Pulmonary artery endothelial cell (primary cell): ENCODE measurements around the gene KRT81. TPM values are rescaled to one million over a fixed set of nuclear protein-coding genes. Genes with fewer than 3 reads are reported as not detected.
"Not testable (repeated sequence)": the region's sequence is repeated elsewhere in the genome, so short reads cannot be mapped to it uniquely, and the experiment has no call there.

Experiments
- DNase-seq: peaks from one replicate; pipeline ENCODE4 v3.0.0-alpha.2; 2011; ENCODE audit warnings: low read depth, low spot score
- total RNA-seq: library from RNA; depleted of rRNA; stranded (reverse); fragments of >200 nt; gene quantifications from 2 replicates; pipeline ENCODE4 v1.2.3, GENCODE V29; 2014

KRT81 gene
- total RNA-seq, 1 donor from 2014 or later: not detected

- DNase-seq: no peak
Observed at GRCh38 chr12:52274521-52275120, 16.7 kb downstream of the KRT81 start, which contains the start of gene KRT86. Gene KRT86 (plus strand): TSS chr12:52274645. CDS start chr12:52301917, 27,272 bp downstream.

- DNase-seq: no peak
Observed at GRCh38 chr12:52271158-52271557, 20.2 kb downstream of the KRT81 start.

GRCh38 chr12:52270541-52271070 is 20.7 kb downstream of the KRT81 start:
- no peak for DNase-seq

- no peak for DNase-seq
Observed at GRCh38 chr12:52268212-52268611, 23.1 kb downstream of the KRT81 start.

- no peak for DNase-seq
Observed at GRCh38 chr12:52267699-52268098, 23.6 kb downstream of the KRT81 start.

- no peak for DNase-seq
Observed at GRCh38 chr12:52267266-52267665, 24.1 kb downstream of the KRT81 start.

- no peak for DNase-seq
Observed at GRCh38 chr12:52266514-52266913, 24.8 kb downstream of the KRT81 start.

GRCh38 chr12:52264435-52264825 is 26.9 kb downstream of the KRT81 start:
- DNase-seq: no peak

- no peak for DNase-seq
Observed at GRCh38 chr12:52263761-52264434, 27.4 kb downstream of the KRT81 start.

- DNase-seq: no peak
Observed at GRCh38 chr12:52262286-52262685, 29.0 kb downstream of the KRT81 start.

- no peak for DNase-seq
Observed at GRCh38 chr12:52261208-52261484, 30.2 kb downstream of the KRT81 start.

- DNase-seq: no peak
Observed at GRCh38 chr12:52260361-52261207, 30.8 kb downstream of the KRT81 start.

- DNase-seq: no peak
Observed at GRCh38 chr12:52259657-52260243, 31.6 kb downstream of the KRT81 start.

GRCh38 chr12:52258335-52258901 is 32.9 kb downstream of the KRT81 start:
- DNase-seq: no peak

- not testable (repeated sequence) for DNase-seq
Observed at GRCh38 chr12:52257922-52258321, 33.4 kb downstream of the KRT81 start.

GRCh38 chr12:52257074-52257551 is 34.2 kb downstream of the KRT81 start:
- no peak for DNase-seq

- DNase-seq: no peak
Observed at GRCh38 chr12:52256584-52256935, 34.8 kb downstream of the KRT81 start.

GRCh38 chr12:52255926-52256583 is 35.3 kb downstream of the KRT81 start:
- DNase-seq: no peak

- DNase-seq: no peak
Observed at GRCh38 chr12:52254965-52255751, 36.2 kb downstream of the KRT81 start.
